Stimulated activated CD8-positive, alpha-beta memory T cell treated with anti-CD3 and anti-CD28 coated beads, Interleukin-7, amount 100 ng/mL, for 4 hours (primary cell): Measurements from ENCODE around the gene ZNF207.
"Not testable (repeated sequence)": the region's sequence is repeated elsewhere in the genome, so short reads cannot be mapped to it uniquely, and the experiment has no call there.

Source experiments
- DNase-seq, 2 donors: peaks; one replicate each; pipeline ENCODE4 v3.0.0-alpha.2; 2020; ENCODE audit warnings: low read depth in 2 of 2

The ZNF207 gene

GRCh38 chr17:32386844-32387243 is 36.9 kb downstream of the ZNF207 start:
- no peak for DNase-seq

DNA sequence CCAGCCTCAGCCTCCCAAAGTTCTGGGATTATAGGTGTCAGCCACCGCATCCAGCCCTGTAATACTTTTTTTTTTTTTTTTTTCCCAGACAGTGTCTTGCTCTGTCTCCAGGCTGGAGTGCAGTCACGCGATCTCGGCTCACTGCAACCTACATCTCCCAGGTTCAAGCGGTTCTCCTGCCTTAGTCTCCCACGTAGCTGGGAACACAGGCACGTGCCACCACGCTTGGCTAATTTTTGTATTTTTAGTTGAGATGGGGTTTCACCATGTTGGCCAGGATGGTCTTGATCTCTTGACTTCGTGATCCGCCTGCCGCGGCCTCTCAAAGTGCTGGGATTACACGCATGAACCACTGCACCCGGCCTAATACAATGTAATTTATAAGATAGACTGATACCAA is 38.2 kb downstream of the ZNF207 start:
- DNase-seq, result not testable (repeated sequence)

- DNase-seq, result no peak
Observed at GRCh38 chr17:32388613-32389459, 38.9 kb downstream of the ZNF207 start.

- DNase-seq, result no peak
Observed at GRCh38 chr17:32393904-32394303, 43.9 kb downstream of the ZNF207 start.

DNA sequence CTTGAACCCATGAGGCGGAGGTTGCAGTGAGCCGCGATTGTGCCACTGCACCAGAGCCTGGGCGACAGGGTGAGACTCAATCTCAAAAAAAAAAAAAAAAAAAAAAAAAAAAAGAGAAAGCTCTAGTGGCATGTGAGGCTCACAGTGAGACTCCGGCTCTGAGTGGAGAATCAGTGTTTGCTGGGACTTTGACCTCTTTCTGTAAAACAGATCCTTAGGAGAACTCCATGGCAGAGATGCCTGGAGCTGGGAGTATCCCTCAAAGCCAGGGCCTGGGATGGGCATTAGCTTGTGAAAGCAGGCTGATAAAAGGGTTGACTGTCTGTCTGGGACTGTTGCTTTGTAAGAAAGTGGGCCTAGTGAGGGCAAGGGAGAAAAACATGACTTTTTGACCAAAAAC is 46.4 kb downstream of the ZNF207 start:
- DNase-seq, result no peak

DNA sequence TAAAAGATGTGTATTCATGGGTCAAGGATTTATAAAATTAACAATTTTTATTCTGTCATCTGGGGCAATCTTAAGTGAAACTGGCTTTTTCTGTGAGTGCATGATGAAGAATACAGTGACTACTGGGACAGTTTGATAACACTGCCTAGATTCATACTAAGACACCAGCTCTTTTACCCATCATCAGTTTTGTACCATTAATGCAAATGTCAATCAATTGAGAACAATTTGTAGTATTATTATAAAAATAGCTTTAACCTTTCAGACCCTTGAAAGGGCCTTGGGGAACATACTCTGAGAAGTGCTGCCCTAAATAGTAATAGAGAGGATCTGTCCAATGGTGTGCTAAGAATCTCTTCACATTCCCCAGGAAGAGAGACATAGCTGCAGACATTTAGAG is 49.0 kb downstream of the ZNF207 start:
- DNase-seq, result no peak

GRCh38 chr17:32410085-32410484 is 60.1 kb downstream of the ZNF207 start:
- not testable (repeated sequence) for DNase-seq

GRCh38 chr17:32426894-32427293 is 76.9 kb downstream of the ZNF207 start:
- DNase-seq, result no peak

DNA sequence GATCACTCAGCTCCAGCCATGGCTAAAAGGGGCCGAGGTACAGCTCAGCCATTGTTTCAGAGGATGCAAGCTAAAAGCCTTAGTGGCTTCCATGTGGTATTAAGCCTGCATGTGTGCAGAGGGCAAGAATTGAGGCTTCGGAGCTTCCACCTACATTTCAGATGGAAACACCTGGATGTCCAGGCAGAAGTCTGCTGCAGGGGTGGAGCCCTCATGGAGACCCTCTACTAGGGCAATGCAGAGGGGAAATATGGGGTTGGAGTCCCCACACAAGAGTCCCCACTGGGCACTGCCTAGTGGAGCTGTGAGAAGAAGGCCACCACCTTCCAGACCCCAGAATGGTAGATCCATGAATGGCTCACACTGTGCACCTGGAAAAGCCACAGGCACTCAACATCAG is 79.6 kb downstream of the ZNF207 start:
- no peak for DNase-seq
